Stimulated activated CD8-positive, alpha-beta memory T cell treated with anti-CD3 and anti-CD28 coated beads, Interleukin-15, amount 100 ng/mL, for 48 hours (primary cell): ENCODE measurements around the gene MLLT10.

Source experiments
- DNase-seq, 2 donors: peaks; one replicate each; pipeline ENCODE4 v3.0.0-alpha.2; 2020; ENCODE audit warnings: low read depth in 2 of 2

The MLLT10 gene

GRCh38 chr10:21517134-21518031 is 16.6 kb upstream of the MLLT10 start:
- no peak for DNase-seq

- no peak for DNase-seq
Measured at GRCh38 chr10:21518149-21518640, 15.8 kb upstream of the MLLT10 start.

DNA sequence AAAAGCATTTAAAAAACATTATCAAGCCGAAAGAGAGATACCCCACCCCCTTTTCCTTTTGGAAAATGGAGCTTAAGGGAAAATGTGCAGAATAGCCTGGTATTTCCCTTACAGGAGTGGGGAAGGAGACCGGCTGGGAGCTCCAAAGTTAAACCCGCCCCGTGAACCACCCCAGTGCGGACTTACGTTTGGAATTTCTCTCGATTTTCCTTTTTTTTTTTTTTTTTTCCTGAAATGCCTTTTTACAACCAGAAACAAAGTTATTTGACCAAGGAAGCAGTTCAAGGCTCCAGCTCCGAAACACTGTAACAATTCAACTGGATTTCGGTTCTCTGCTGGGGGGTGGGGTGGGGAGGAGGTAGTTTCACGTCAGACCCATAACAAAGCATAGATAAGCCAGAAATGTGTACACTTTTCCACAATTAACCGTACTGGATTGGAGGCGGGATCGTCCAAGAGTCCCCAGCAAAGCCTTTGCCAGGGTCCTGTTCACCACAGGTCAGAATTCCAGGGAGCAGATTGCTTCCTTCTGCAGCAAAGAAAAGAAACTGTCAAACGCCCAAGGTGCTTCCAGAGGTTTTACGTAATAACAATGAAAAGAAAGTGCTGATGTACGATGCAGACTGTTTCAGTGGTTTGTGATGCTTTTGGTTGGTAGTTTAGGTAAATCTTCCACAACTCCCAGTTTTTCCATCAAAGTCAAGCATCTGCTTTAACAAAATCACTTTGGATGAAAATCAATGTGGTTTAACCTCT is 15.2 kb upstream of the MLLT10 start:
- DNase-seq, result no peak

- DNase-seq, result no peak
Measured at GRCh38 chr10:21519397-21519933, 14.6 kb upstream of the MLLT10 start.

DNA sequence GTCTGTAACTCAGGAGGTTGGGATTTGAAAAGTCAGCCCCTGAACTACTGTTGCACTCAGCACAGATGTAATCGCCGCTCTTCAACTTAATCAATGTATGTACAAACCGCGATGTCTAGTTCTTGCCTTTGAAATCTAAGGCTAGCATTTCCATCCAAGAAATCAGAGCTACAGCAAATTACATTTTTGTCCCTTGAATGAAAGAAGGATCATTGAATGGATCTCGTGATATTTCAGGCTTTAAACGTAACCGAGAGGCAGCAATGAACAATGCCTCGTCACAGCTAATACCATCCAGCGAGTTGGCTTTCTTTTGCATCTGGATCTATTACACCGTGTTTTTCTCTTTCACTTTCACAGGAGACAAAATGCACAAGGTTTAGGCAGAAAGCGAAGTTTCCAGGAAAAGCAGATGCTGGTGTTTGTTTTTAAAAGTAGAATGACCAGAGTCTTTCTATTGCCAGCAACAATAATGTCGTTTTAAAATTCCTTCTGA is 14.0 kb upstream of the MLLT10 start:
- DNase-seq, result no peak

- DNase-seq, result no peak
Measured at GRCh38 chr10:21520509-21520908, 13.5 kb upstream of the MLLT10 start.

- no peak for DNase-seq
Measured at GRCh38 chr10:21520949-21521348, 13.1 kb upstream of the MLLT10 start.

- no peak for DNase-seq
Measured at GRCh38 chr10:21521751-21522533, 12.1 kb upstream of the MLLT10 start.

- no peak for DNase-seq
Measured at GRCh38 chr10:21522631-21523406, 11.2 kb upstream of the MLLT10 start.

DNA sequence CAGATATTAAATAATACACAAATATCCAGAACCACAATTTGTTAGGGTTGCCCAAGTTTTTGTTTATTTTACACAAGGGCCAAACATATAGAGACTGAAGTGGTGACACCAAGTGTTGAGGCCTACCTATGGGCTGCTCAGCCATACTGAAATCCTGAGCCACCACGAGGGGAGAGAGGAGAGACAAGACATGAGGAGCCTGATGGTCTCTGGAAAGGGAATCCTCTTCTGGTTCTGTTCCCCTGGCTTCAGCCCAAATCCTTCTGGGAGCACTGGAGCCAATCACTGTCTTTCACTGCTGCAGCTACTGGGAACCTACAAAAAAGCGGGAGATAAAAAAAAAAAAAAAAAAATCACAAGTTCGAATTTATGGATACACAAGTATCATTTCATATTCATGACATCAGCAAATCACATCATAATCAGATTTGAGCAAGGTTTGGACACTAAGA is 10.4 kb upstream of the MLLT10 start:
- no peak for DNase-seq

DNA sequence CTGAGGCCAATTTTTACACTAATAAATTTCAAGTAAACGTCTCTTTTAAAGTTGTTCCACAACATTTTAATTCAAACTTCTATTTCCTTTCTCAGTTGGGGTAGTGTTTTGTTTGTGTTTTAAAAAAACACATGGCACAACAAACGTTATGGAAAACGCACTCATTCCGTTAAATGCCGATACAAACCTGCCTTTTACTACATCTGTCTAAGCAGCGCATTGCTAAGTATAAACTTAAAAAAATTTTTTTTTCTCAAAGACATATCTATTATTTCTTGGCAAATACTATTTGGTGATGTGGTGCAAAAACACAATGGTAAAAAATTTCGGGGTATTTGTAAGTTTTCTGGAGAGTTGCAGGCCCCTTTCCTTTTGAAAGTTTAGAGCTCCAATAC is 9.9 kb upstream of the MLLT10 start:
- no peak for DNase-seq

GRCh38 chr10:21524526-21525366 is 9.3 kb upstream of the MLLT10 start:
- no peak for DNase-seq

DNA sequence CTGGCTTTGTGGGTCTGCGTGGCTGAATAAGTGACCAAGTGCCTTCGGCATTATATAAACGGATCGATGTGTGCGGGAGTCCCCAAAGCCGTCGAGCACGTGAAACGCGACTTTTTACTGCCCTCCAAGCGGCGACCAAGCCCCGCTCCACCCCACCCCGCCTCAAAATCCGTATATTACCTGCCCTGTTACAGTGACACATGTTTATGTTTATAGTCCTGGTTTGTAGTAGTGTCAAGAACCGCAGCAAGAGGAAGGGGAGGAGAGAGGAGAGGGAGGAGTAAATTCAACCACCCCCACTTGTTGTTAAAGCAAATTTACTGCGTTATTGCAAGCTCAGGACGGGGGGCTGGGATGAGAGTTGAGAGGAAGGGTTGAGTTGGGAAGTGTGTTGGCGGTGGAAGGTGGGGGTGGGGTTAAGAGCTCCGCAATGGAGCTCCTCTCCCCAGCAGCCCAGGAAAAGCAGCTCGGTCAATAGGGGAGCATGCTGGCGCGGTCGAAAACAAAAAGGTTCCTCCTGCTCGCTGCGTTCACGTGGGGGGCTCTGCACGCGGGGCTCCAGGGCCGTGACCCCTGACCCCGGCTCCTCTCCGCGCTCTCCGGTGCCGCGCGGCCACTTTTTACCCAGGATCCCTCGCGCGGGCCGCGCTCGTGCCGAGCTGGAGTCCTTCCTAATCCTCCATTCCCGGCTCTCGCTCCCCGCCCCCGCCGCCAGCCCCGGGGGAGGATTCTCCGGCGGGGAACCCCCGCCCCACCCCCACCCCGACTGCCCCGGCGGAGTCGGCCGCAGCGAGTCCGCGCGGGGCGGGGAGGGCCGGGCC is 8.5 kb upstream of the MLLT10 start, which contains the start of gene SKIDA1:
TSS of gene SKIDA1 (minus strand) at position 316 of the 821 bp plus-strand sequence. CDS start 7,860 bp downstream, outside the sequence.
- DNase-seq, result peak; percentile 42 to 45

GRCh38 chr10:21526188-21526859 is 7.7 kb upstream of the MLLT10 start:
- peak; percentile 32 to 38 for DNase-seq

GRCh38 chr10:21526860-21527597 is 7.0 kb upstream of the MLLT10 start:
- DNase-seq, result peak; percentile 16 to 36

- DNase-seq, result no peak
Measured at GRCh38 chr10:21527598-21528235, 6.3 kb upstream of the MLLT10 start.
